ENCODE data around the gene PLXDC1.

DNA sequence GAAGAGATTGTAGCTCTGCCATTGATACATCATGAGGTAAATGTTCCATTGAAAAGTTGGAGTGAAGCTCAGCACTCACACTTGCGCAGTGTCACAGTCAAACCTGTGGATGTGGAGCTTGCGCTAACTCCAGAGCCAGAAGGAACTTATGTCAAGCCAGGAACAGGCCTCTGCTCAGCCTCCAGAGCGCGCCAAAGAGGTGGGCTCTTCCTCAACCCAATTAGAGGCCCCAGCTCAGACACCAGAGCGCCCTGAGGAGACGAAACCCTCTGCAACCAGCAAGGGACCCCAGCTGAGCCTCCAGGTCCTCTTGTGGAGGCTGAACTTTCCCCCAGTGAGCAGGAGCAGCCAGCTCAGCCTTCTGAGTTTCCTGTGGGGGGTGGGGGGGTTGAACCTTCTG, 122.7 kb downstream of the PLXDC1 start:
- TF ChIP-seq EZH2phosphoT487 (IDR thresholded peaks at IDR 0.05) = no peak
- TF ChIP-seq, protein P1, sequence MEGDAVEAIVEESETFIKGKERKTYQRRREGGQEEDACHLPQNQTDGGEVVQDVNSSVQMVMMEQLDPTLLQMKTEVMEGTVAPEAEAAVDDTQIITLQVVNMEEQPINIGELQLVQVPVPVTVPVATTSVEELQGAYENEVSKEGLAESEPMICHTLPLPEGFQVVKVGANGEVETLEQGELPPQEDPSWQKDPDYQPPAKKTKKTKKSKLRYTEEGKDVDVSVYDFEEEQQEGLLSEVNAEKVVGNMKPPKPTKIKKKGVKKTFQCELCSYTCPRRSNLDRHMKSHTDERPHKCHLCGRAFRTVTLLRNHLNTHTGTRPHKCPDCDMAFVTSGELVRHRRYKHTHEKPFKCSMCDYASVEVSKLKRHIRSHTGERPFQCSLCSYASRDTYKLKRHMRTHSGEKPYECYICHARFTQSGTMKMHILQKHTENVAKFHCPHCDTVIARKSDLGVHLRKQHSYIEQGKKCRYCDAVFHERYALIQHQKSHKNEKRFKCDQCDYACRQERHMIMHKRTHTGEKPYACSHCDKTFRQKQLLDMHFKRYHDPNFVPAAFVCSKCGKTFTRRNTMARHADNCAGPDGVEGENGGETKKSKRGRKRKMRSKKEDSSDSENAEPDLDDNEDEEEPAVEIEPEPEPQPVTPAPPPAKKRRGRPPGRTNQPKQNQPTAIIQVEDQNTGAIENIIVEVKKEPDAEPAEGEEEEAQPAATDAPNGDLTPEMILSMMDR (IDR thresholded peaks at IDR 0.05) = no peak
- no peak for TF ChIP-seq EZH2 (IDR thresholded peaks at IDR 0.05)

All from neural progenitor cell (in vitro differentiated cells).